Fibroblast of skin of right quadriceps (primary cell): ENCODE measurements around the gene MCEMP1.

ENCODE experiments used
- DNase-seq: peaks from one replicate; pipeline ENCODE4 v3.0.0-alpha.2; 2013

Gene MCEMP1

GRCh38 chr19:7699417-7700401, 22.8 kb downstream of the MCEMP1 start:
- no peak for DNase-seq

GRCh38 chr19:7701049-7701653, 24.3 kb downstream of the MCEMP1 start:
- DNase-seq: no peak

GRCh38 chr19:7701654-7702457, 25.0 kb downstream of the MCEMP1 start, which contains the start of gene FCER2:
FCER2 (minus strand) TSS chr19:7702131; CDS start chr19:7699760, 2,371 bp downstream.
- DNase-seq: no peak

GRCh38 chr19:7703332-7703731, 26.4 kb downstream of the MCEMP1 start:
- no peak for DNase-seq

GRCh38 chr19:7704280-7705060, 27.6 kb downstream of the MCEMP1 start:
- DNase-seq: no peak

GRCh38 chr19:7705387-7706187, 28.7 kb downstream of the MCEMP1 start:
- no peak for DNase-seq

- DNase-seq: no peak
These were observed 29.5 kb downstream of the MCEMP1 start for GRCh38 chr19:7706188-7706954.

- DNase-seq: no peak
These were observed 30.1 kb downstream of the MCEMP1 start for GRCh38 chr19:7706955-7707456.

- DNase-seq: no peak
These were observed 33.1 kb downstream of the MCEMP1 start for GRCh38 chr19:7709932-7710460.

GRCh38 chr19:7710616-7711015, 33.7 kb downstream of the MCEMP1 start:
- DNase-seq: no peak

GRCh38 chr19:7715671-7716070, 38.8 kb downstream of the MCEMP1 start:
- DNase-seq: no peak

GRCh38 chr19:7716762-7717161, 39.9 kb downstream of the MCEMP1 start:
- no peak for DNase-seq

- no peak for DNase-seq
These were observed 41.8 kb downstream of the MCEMP1 start for GRCh38 chr19:7718668-7719067.

- DNase-seq: no peak
These were observed 43.5 kb downstream of the MCEMP1 start for GRCh38 chr19:7720351-7720750.

GRCh38 chr19:7722231-7722651, 45.4 kb downstream of the MCEMP1 start:
- DNase-seq: no peak

- DNase-seq: no peak
These were observed 48.9 kb downstream of the MCEMP1 start for GRCh38 chr19:7725791-7726190.

- DNase-seq: no peak
These were observed 52.3 kb downstream of the MCEMP1 start for GRCh38 chr19:7729211-7729610.
